Stimulated activated CD8-positive, alpha-beta memory T cell treated with anti-CD3 and anti-CD28 coated beads, Interleukin-15, amount 100 ng/mL, for 24 hours (primary cell): ENCODE results near the gene CAMTA1.

Source experiments
- DNase-seq: peaks from one replicate; pipeline ENCODE4 v3.0.0-alpha.2; 2020; ENCODE audit warnings: low read depth

CAMTA1 gene

GRCh38 chr1:7616076-7616832 lies 831.0 kb downstream of the CAMTA1 start:
- peak; percentile 5 for DNase-seq

GRCh38 chr1:7616953-7617352 lies 831.7 kb downstream of the CAMTA1 start:
- no peak for DNase-seq

- no peak for DNase-seq
Measured at GRCh38 chr1:7617826-7618225, 832.6 kb downstream of the CAMTA1 start.

GRCh38 chr1:7620196-7620595 lies 834.9 kb downstream of the CAMTA1 start:
- DNase-seq, result no peak

- no peak for DNase-seq
Measured at GRCh38 chr1:7621334-7622219, 836.3 kb downstream of the CAMTA1 start.

- DNase-seq, result no peak
Measured at GRCh38 chr1:7623842-7624241, 838.6 kb downstream of the CAMTA1 start.

- no peak for DNase-seq
Measured at GRCh38 chr1:7624791-7625355, 839.6 kb downstream of the CAMTA1 start.

GRCh38 chr1:7625401-7625800 lies 840.1 kb downstream of the CAMTA1 start:
- DNase-seq, result no peak

- no peak for DNase-seq
Measured at GRCh38 chr1:7628273-7628672, 843.0 kb downstream of the CAMTA1 start.

GRCh38 chr1:7629011-7629410 lies 843.8 kb downstream of the CAMTA1 start:
- DNase-seq, result no peak

GRCh38 chr1:7629465-7630195 lies 844.4 kb downstream of the CAMTA1 start:
- no peak for DNase-seq

- DNase-seq, result no peak
Measured at GRCh38 chr1:7630378-7630777, 845.1 kb downstream of the CAMTA1 start.

- no peak for DNase-seq
Measured at GRCh38 chr1:7632176-7632575, 846.9 kb downstream of the CAMTA1 start.

GRCh38 chr1:7632681-7633080 lies 847.4 kb downstream of the CAMTA1 start:
- DNase-seq, result no peak

GRCh38 chr1:7633506-7634245 lies 848.4 kb downstream of the CAMTA1 start:
- DNase-seq, result no peak

- DNase-seq, result no peak
Measured at GRCh38 chr1:7634546-7635240, 849.4 kb downstream of the CAMTA1 start.

- DNase-seq, result no peak
Measured at GRCh38 chr1:7636795-7637526, 851.7 kb downstream of the CAMTA1 start.

GRCh38 chr1:7638078-7638477 lies 852.8 kb downstream of the CAMTA1 start:
- DNase-seq, result no peak

- no peak for DNase-seq
Measured at GRCh38 chr1:7639435-7640131, 854.3 kb downstream of the CAMTA1 start.

- no peak for DNase-seq
Measured at GRCh38 chr1:7640350-7640749, 855.1 kb downstream of the CAMTA1 start.
